HUES64 (cell line): ENCODE measurements around the gene GNGT1.

Source experiments
- H3K27ac ChIP-seq: 2 replicates; pipeline ENCODE4 v1.7.0; 2013; ENCODE audit warnings: low read depth, low read length, inconsistent platforms
- H3K27me3 ChIP-seq: 2 replicates; pipeline ENCODE4 v1.6.1; 2013; ENCODE audit warnings: mild to moderate bottlenecking, low read length; ENCODE audit not compliant: insufficient read depth
- H3K36me3 ChIP-seq: 2 replicates; pipeline ENCODE4 v1.6.1; 2013; ENCODE audit warnings: mild to moderate bottlenecking, low read length; ENCODE audit not compliant: insufficient read depth
- H3K4me1 ChIP-seq: 2 replicates; pipeline ENCODE4 v1.6.1; 2013; ENCODE audit warnings: mild to moderate bottlenecking, low read length, moderate library complexity; ENCODE audit not compliant: insufficient read depth
- H3K4me3 ChIP-seq: 2 replicates; pipeline ENCODE4 v1.5.1; 2013; ENCODE audit warnings: mild to moderate bottlenecking, low read length, moderate library complexity
- H3K9ac ChIP-seq: 2 replicates; pipeline ENCODE4 v1.6.1; 2013; ENCODE audit warnings: mild to moderate bottlenecking, low read depth, low read length
- H3K9me3 ChIP-seq: 2 replicates; pipeline ENCODE4 v1.6.1; 2013; ENCODE audit warnings: low read depth, low read length; ENCODE audit not compliant: insufficient read depth
- WGBS: fragments of 150-250, 120-280 bp; methylation state at CpG from one replicate; pipeline ENCODE4 v1.1.7; 2013; ENCODE audit warnings: missing lambda C conversion rate; 5-methylcytosine and 5-hydroxymethylcytosine counted together

The GNGT1 gene

GRCh38 chr7:93943816-93944540 lies 37.6 kb downstream of the GNGT1 start:
- H3K4me1 ChIP-seq: peaks cover 5% of the 10 kb centered on the region; the same call in 1 of the 2 replicates
- no peaks in the 10 kb centered on the region for H3K36me3 ChIP-seq
- 90% methylated on average over 2 of the region's 4 CpGs for WGBS
- H3K4me3 ChIP-seq: no peak overlapping the region
- H3K9me3 ChIP-seq: no peaks in the 10 kb centered on the region
- H3K27ac ChIP-seq: no peak overlapping the region
- H3K9ac ChIP-seq: no peak overlapping the region
- no peaks in the 10 kb centered on the region for H3K27me3 ChIP-seq

GRCh38 chr7:93944673-93945072 lies 38.3 kb downstream of the GNGT1 start:
- Histone ChIP-seq H3K4me3 (no peak overlapping the region), H3K4me1 (peaks cover 5% of the 10 kb centered on the region; the same call in 1 of the 2 replicates), H3K27ac (no peak overlapping the region), H3K9me3 (no peaks in the 10 kb centered on the region), H3K36me3 (no peaks in the 10 kb centered on the region), H3K9ac (no peak overlapping the region), H3K27me3 (no peaks in the 10 kb centered on the region)
- 96% methylated on average over 1 of the region's 1 CpG for WGBS

GRCh38 chr7:93945083-93945482 lies 38.7 kb downstream of the GNGT1 start:
- WGBS: 35% methylated on average over 3 of the region's 3 CpGs
- no peak overlapping the region for H3K9ac ChIP-seq
- H3K27me3 ChIP-seq: no peaks in the 10 kb centered on the region
- no peaks in the 10 kb centered on the region for H3K36me3 ChIP-seq
- H3K4me3 ChIP-seq: no peak overlapping the region
- H3K4me1 ChIP-seq: peaks cover 5% of the 10 kb centered on the region; the same call in 1 of the 2 replicates
- H3K27ac ChIP-seq: no peak overlapping the region
- H3K9me3 ChIP-seq: no peaks in the 10 kb centered on the region

GRCh38 chr7:93945756-93946535 lies 39.6 kb downstream of the GNGT1 start:
- 95% methylated on average over 5 of the region's 5 CpGs for WGBS
- no peaks in the 10 kb centered on the region for H3K9me3 ChIP-seq
- H3K9ac ChIP-seq: no peak overlapping the region
- no peak overlapping the region for H3K4me3 ChIP-seq
- H3K4me1 ChIP-seq: peaks cover 5% of the 10 kb centered on the region; the same call in 1 of the 2 replicates
- H3K36me3 ChIP-seq: no peaks in the 10 kb centered on the region
- H3K27ac ChIP-seq: no peak overlapping the region
- H3K27me3 ChIP-seq: no peaks in the 10 kb centered on the region

GRCh38 chr7:93948106-93948505 lies 41.7 kb downstream of the GNGT1 start:
- Histone ChIP-seq H3K4me1 (peaks cover 5% of the 10 kb centered on the region; the same call in 1 of the 2 replicates), H3K9ac (no peak overlapping the region), H3K27ac (no peak overlapping the region), H3K27me3 (no peaks in the 10 kb centered on the region), H3K4me3 (no peak overlapping the region), H3K36me3 (no peaks in the 10 kb centered on the region), H3K9me3 (no peaks in the 10 kb centered on the region)
- WGBS: 93% methylated on average over 1 of the region's 1 CpG

GRCh38 chr7:93948873-93949272 lies 42.5 kb downstream of the GNGT1 start:
- Histone ChIP-seq H3K27ac (no peak overlapping the region), H3K36me3 (no peaks in the 10 kb centered on the region), H3K4me1 (peaks cover 5% of the 10 kb centered on the region; the same call in 1 of the 2 replicates), H3K9ac (no peak overlapping the region), H3K27me3 (no peaks in the 10 kb centered on the region), H3K4me3 (no peak overlapping the region), H3K9me3 (no peaks in the 10 kb centered on the region)
- WGBS: no CpG with 5 or more reads among the region's 2 CpGs

GRCh38 chr7:93949423-93949822 lies 43.1 kb downstream of the GNGT1 start:
- Histone ChIP-seq H3K9ac (no peak overlapping the region), H3K4me1 (peaks cover 5% of the 10 kb centered on the region; the same call in 1 of the 2 replicates), H3K4me3 (no peak overlapping the region), H3K9me3 (no peaks in the 10 kb centered on the region), H3K27me3 (no peaks in the 10 kb centered on the region), H3K27ac (no peak overlapping the region), H3K36me3 (no peaks in the 10 kb centered on the region)
- 97% methylated on average over 1 of the region's 1 CpG for WGBS

- H3K36me3 ChIP-seq: no peaks in the 10 kb centered on the region
- no peak overlapping the region for H3K27ac ChIP-seq
- H3K9ac ChIP-seq: no peak overlapping the region
- no peaks in the 10 kb centered on the region for H3K9me3 ChIP-seq
- no peak overlapping the region for H3K4me3 ChIP-seq
- WGBS: 88% methylated on average over 2 of the region's 2 CpGs
- no peaks in the 10 kb centered on the region for H3K27me3 ChIP-seq
- no peaks in the 10 kb centered on the region; the same call in 1 of the 2 replicates for H3K4me1 ChIP-seq
These were observed 48.9 kb downstream of the GNGT1 start for GRCh38 chr7:93955304-93955703.

GRCh38 chr7:93957767-93958166 lies 51.4 kb downstream of the GNGT1 start:
- no peaks in the 10 kb centered on the region; the same call in 1 of the 2 replicates for H3K4me1 ChIP-seq
- H3K4me3 ChIP-seq: no peak overlapping the region
- H3K27ac ChIP-seq: no peak overlapping the region
- no peak overlapping the region for H3K9ac ChIP-seq
- no peaks in the 10 kb centered on the region for H3K27me3 ChIP-seq
- no peaks in the 10 kb centered on the region for H3K9me3 ChIP-seq
- WGBS: 93% methylated on average over 1 of the region's 1 CpG
- no peaks in the 10 kb centered on the region for H3K36me3 ChIP-seq

GRCh38 chr7:93958216-93958615 lies 51.8 kb downstream of the GNGT1 start:
- H3K4me3 ChIP-seq: no peak overlapping the region
- no peaks in the 10 kb centered on the region for H3K27me3 ChIP-seq
- WGBS: 90% methylated on average over 3 of the region's 3 CpGs
- no peaks in the 10 kb centered on the region for H3K9me3 ChIP-seq
- no peak overlapping the region for H3K27ac ChIP-seq
- no peaks in the 10 kb centered on the region for H3K36me3 ChIP-seq
- H3K9ac ChIP-seq: no peak overlapping the region
- H3K4me1 ChIP-seq: no peaks in the 10 kb centered on the region; the same call in 1 of the 2 replicates

- no peaks in the 10 kb centered on the region for H3K9me3 ChIP-seq
- no peak overlapping the region for H3K27ac ChIP-seq
- no peaks in the 10 kb centered on the region for H3K27me3 ChIP-seq
- H3K36me3 ChIP-seq: no peaks in the 10 kb centered on the region
- H3K9ac ChIP-seq: no peak overlapping the region
- H3K4me1 ChIP-seq: no peaks in the 10 kb centered on the region; the same call in 1 of the 2 replicates
- 88% methylated on average over 3 of the region's 3 CpGs for WGBS
- no peak overlapping the region for H3K4me3 ChIP-seq
These were observed 52.3 kb downstream of the GNGT1 start for GRCh38 chr7:93958651-93959050.
